GM19463 (cell line): ENCODE results near the gene ANTXR1.
"Not testable (repeated sequence)": the region's sequence is repeated elsewhere in the genome, so short reads cannot be mapped to it uniquely, and the experiment has no call there.

Source experiments
- ATAC-seq: cut with Tn5 transposase; IDR thresholded peaks from one replicate; pipeline ENCODE4 v1.9.1; 2021; ENCODE audit warnings: mild to moderate bottlenecking, moderate library complexity; ENCODE audit not compliant: unreplicated experiment

ANTXR1 gene

GRCh38 chr2:69222953-69223658 is 210.1 kb downstream of the ANTXR1 start:
- no peak for ATAC-seq

GRCh38 chr2:69223759-69224511 is 211.0 kb downstream of the ANTXR1 start:
- ATAC-seq, result no peak

DNA sequence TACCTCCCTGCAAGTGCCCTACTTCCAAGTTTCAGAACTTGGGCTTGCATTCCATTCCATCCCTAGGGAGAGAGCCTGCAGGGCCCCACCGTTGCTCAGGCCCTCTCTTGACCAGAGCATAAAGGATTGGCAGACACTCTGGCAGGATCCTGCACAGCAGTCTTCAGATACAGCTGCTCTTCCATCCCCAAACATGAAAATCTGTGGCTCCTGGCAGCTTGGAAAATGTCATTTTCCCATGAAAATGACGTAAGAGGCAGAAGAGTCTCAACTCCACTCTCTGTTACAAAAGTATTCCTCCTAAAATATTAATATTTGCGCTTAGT is 211.5 kb downstream of the ANTXR1 start:
- no peak for ATAC-seq

GRCh38 chr2:69225933-69226332 is 213.0 kb downstream of the ANTXR1 start:
- ATAC-seq, result no peak

DNA sequence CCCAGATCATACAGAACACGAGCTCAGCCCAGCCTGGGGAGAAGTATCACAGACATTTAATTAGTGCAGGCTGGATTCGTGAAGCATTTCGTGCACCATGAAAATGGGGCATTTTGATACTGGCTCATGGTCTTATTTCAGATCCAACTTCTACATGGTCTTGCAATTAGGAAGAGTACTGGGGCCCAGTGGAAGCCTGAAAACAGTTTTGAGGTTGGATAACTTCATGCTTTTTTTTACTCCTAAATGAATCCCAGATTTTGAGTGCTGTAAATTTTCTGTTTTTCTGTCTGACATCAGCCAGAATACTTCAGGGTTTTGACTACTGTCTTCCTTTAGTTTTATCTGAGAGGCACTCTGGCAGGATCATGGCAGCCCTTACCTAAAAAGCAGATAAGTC is 213.9 kb downstream of the ANTXR1 start:
- no peak for ATAC-seq

GRCh38 chr2:69227716-69228115 is 214.7 kb downstream of the ANTXR1 start:
- no peak for ATAC-seq

- not testable (repeated sequence) for ATAC-seq
Observed at GRCh38 chr2:69230946-69231345, 218.0 kb downstream of the ANTXR1 start.

- no peak for ATAC-seq
Observed at GRCh38 chr2:69231612-69232277, 218.8 kb downstream of the ANTXR1 start.

GRCh38 chr2:69235835-69236234 is 222.9 kb downstream of the ANTXR1 start:
- ATAC-seq, result not testable (repeated sequence)

DNA sequence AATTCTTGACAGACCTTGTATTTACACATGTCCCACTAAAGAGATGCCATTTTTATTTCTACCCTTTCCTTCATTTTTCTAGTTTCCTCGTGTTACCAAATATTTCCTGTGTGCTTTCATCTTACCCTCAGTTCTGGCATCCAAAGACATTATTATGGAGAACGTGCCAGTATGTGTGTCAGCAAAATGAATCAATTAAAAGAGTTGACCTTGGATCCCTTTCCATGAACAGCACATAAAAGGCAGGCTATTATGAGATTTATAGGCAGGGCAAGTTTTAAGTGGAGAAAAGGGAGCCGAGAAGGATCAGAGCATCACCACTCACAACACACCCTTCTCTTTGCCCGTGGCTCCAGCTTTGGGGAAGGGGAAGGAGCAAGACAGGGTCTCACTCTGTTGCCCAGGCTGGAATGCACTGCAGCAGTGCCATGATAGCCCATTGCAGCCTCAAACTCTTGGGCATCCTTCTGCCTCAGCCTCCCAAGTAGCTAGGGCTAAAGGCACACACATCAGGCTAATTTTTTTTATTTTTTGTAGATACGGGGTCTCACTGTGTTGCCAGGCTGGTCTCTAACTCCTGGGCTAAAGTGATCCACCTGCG is 224.2 kb downstream of the ANTXR1 start:
- no peak for ATAC-seq

DNA sequence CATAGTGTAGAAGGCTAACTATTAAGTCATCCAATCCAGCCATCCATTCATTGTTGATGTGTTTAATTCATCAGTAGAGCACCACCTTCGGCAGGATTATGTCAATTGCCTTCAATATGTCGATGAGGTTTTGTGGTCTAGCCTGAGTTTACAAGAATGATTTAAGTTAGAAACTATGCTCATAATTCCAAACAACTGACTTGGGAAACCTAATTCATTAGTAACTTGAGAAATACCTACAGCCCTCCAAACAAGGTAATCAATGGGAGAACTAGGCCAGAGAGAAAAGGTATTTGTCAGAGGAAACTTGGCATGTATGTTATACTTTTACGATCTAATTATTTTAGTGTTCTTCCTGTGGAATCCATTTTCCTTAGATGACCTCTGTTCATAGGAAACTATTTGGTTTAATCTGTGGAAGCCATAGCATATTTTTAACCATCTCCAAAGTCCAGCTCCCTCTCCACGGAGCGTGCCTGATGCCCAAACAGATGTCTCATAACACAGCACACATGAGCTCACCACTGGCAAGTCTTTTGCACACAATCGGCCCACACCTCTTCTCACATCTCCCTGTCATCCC is 225.6 kb downstream of the ANTXR1 start:
- no peak for ATAC-seq

DNA sequence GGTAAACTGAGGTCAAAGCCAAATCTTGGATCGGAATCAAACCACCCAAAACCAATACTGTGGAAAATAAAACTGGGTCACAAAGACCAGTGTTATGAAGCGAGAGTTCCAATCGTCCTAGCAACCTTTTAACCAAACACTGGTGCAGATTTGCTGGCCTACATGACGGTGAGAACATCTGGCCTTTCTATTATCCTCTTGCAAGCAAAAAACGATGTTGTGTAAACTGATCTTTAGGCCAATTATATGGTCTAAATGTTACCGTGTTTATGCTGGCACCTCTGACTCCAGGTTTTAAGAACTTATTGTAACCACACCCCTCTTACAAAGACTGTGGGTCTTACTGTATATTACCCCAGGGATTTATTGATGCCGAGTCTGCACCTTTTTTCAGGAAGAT is 228.1 kb downstream of the ANTXR1 start:
- no peak for ATAC-seq

GRCh38 chr2:69241664-69242514 is 228.9 kb downstream of the ANTXR1 start:
- no peak for ATAC-seq

- no peak for ATAC-seq
Observed at GRCh38 chr2:69242651-69243051, 229.7 kb downstream of the ANTXR1 start.

DNA sequence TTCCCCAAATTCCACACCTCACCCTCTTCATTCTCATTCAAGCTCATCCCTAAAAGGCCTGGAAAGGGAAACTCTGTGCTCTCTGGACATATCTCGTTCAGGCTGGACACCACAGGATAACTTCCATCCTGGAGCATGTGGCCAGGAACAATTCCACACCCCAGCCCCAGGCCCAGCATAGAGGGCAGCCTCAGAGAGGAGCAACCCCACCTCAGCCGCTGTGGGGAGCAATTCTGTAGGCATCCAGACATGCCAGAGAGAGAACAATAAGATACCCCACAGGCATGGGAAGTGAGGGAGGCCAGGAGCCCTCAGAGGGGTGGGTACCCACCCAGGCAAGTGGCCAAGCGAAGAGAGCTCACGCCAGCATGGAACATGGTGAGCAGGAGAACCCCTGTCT is 230.7 kb downstream of the ANTXR1 start:
- no peak for ATAC-seq

GRCh38 chr2:69244882-69245281 is 231.9 kb downstream of the ANTXR1 start:
- ATAC-seq, result no peak

DNA sequence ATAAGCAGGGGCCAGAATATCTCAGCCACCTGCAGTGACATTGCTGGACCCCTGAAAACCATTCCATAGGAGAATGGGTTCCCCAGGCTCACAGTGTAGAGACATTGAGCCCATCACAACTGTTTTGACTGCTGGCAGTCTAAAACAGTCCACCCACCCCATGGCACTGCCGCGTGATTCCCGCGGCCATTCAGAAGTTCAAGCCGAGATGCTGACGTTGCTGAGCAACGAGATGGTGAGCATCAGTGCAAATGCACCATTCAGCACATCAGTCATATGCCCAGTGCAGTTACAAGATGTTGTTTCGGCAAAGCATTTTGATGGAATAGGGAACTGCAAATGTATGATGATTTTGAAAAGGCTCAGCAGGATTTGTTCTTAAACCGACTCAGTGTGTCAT is 234.6 kb downstream of the ANTXR1 start:
- ATAC-seq, result no peak

GRCh38 chr2:69248232-69248631 is 235.3 kb downstream of the ANTXR1 start:
- no peak for ATAC-seq

DNA sequence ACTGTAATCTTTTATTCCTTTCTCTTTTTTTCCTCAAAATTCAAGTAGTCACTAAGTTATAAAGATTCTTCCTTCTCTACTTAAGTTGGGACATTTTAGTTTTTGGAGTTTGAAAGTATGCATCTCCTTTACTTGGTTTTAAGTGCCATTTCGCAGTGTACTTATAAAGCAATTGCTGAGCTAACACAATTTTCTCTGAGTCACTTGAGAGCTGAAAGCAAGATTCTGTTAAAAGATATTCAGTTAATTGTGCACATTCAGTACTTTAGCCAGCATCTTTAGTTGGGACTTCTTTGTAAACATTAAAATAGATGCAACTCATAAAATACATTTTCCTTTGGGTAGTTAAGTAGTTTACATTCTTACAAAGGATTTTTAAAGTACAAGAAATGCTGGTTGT is 238.0 kb downstream of the ANTXR1 start:
- no peak for ATAC-seq

DNA sequence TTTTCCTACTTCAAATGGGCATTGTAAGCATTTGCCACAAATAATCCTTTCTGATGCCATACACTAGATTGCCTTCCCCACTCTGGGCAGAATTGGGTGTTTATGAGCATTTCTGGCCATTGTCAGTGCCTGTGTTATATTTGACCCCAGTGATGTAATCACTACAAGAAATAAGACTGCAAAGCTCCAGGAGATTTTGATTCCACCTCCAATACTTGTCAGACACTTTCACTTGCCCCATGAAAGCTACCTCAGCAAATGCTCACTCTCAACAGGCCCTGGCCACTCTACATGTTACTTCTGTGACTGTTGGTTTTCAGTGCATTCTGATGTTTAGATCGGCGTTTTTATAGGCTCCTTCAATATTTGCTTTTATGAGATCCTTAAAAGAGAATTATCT is 239.0 kb downstream of the ANTXR1 start:
- ATAC-seq, result no peak
